Measurements from ENCODE around the gene RAB3IL1. TPM values are rescaled to one million over a fixed set of nuclear protein-coding genes. Genes with fewer than 3 reads are reported as not detected.

Gene RAB3IL1
- total RNA-seq, 1 experiment from 2014 or later: 18.1 TPM

GRCh38 chr11:61895718-61896059, 21.7 kb downstream of the RAB3IL1 start:
- CTCF ChIA-PET: interaction anchor here (5.0 to 8.6 kb wide), 4 partner anchors 52 to 213 kb away, joined by 36 to 162 read pairs (median 108); partner anchors contain the start of gene BEST1
- POLR2A ChIA-PET: no interaction called here
- BruUV-seq (replicated peaks): no TSS peak
- Histone ChIP-seq H3K27me3 (ENCODE audit: insufficient read depth, low read length) (no peaks in the 10 kb centered on the region), H3K4me1 (ENCODE audit: control insufficient read depth in 1 of 2, insufficient read depth in 2 of 2, low read length in 2 of 2) (peaks cover 5 to 11% of the 10 kb centered on the region in 2 experiments), H3K27ac (ENCODE audit: low read depth, low read length) (no peak overlapping the region), H3K4me3 (replicated peaks in 1 of 2; ENCODE audit: low read depth in 1 of 2, low read length in 2 of 2) (no peak overlapping the region), H4K20me1 (ENCODE audit: insufficient read depth) (no peaks in the 10 kb centered on the region), H3K4me2 (ENCODE audit: low read length) (no peak overlapping the region), H3K36me3 (ENCODE audit: control insufficient read depth in 1 of 2, insufficient read depth in 2 of 2, low read length in 2 of 2) (no peaks in the 10 kb centered on the region), H3K9me2 (ENCODE audit: insufficient read depth) (no peaks in the 10 kb centered on the region), H3K9me3 (ENCODE audit: control insufficient read depth in 1 of 2, insufficient read depth in 1 of 2, low read depth in 1 of 2, low read length in 2 of 2) (no peaks in the 10 kb centered on the region), H3K79me2 (ENCODE audit: insufficient read depth, low read length) (no peaks in the 10 kb centered on the region), H2AFZ (ENCODE audit: low read depth, low read length, poor library complexity, severe bottlenecking) (no peak overlapping the region), H3K9ac (ENCODE audit: low read length) (no peak overlapping the region)
- no peak for DNase-seq (ENCODE audit: low read depth, low spot score)
- no peak for ATAC-seq
- TF ChIP-seq JUND (IDR thresholded peaks at IDR 0.05): no peak
- TF ChIP-seq EZH2phosphoT487 (IDR thresholded peaks at IDR 0.05; ENCODE audit: borderline replicate concordance): no peak
- TF ChIP-seq ELF1 (IDR thresholded peaks at IDR 0.05; ENCODE audit: borderline replicate concordance, low read depth): no peak
- no peak for TF ChIP-seq TCF7L2 (IDR thresholded peaks at IDR 0.05; ENCODE audit: borderline replicate concordance, extremely low read depth, insufficient read depth, insufficient read length)
- TF ChIP-seq POLR2AphosphoS5 (IDR thresholded peaks at IDR 0.05; ENCODE audit: low read depth, low read length): no peak
- no peak for TF ChIP-seq CTCF (IDR thresholded peaks at IDR 0.05 in 2 of 3, conservative IDR thresholded peaks at IDR 0.05 in 1 of 3; ENCODE audit: borderline replicate concordance in 1 of 3, insufficient read depth in 1 of 3, low read depth in 2 of 3, low read length in 2 of 3)
- no peak for TF ChIP-seq SRF (IDR thresholded peaks at IDR 0.05; ENCODE audit: low read depth)
- TF ChIP-seq CEBPB (IDR thresholded peaks at IDR 0.05; ENCODE audit: low read depth): no peak
- no peak for TF ChIP-seq ZFX (IDR thresholded peaks at IDR 0.05)
- no peak for TF ChIP-seq ZBTB33 (IDR thresholded peaks at IDR 0.05; ENCODE audit: extremely low read depth, insufficient replicate concordance, low read length)
- intact Hi-C loops (cut with micrococcal nuclease): loop anchor here (5.0 kb wide), 1 partner anchor 67 kb away; no protein-coding TSS in a partner anchor
- RAD21 ChIA-PET (ENCODE audit: low non-redundant PET in 1 of 2, low total read pairs in 2 of 2, uncharacterized antibody in 2 of 2, unreplicated experiment in 2 of 2): interaction anchor here in 1 of 2 experiments (1.1 kb wide), 1 partner anchor 186 kb away, joined by 3 read pairs; no protein-coding TSS in a partner anchor

Data from HCT116 (cell line).